Large intestine (tissue), 3 donors: ENCODE data around the gene RIOK2. TPM values are rescaled to one million over a fixed set of nuclear protein-coding genes. Genes with fewer than 3 reads are reported as not detected.
"Not testable (repeated sequence)": the region's sequence is repeated elsewhere in the genome, so short reads cannot be mapped to it uniquely, and the experiment has no call there.

Experiments
- DNase-seq, 2 donors: peaks; one replicate each; pipeline versions ENCODE4 v3.0.0 to v3.0.0-alpha.2; 2013
- H3K27ac ChIP-seq: one replicate; pipeline ENCODE4 v1.5.1; 2013; ENCODE audit warnings: low read length
- H3K27me3 ChIP-seq: 2 replicates; pipeline ENCODE4 v1.6.1; 2013; ENCODE audit warnings: low read length; ENCODE audit not compliant: control insufficient read depth, insufficient read depth
- H3K36me3 ChIP-seq: 2 replicates; pipeline ENCODE4 v1.6.1; 2013; ENCODE audit warnings: low read length; ENCODE audit not compliant: control insufficient read depth, insufficient read depth
- H3K4me1 ChIP-seq: one replicate; pipeline ENCODE4 v1.6.1; 2013; ENCODE audit warnings: low read length; ENCODE audit not compliant: control insufficient read depth, insufficient read depth
- H3K4me3 ChIP-seq: one replicate; pipeline ENCODE4 v1.5.1; 2013; ENCODE audit warnings: low read length
- H3K9me3 ChIP-seq: one replicate; pipeline ENCODE4 v1.6.1; 2013; ENCODE audit warnings: mild to moderate bottlenecking, low read depth, low read length, moderate library complexity; ENCODE audit not compliant: control insufficient read depth
- WGBS: methylation state at CpG from one replicate; pipeline ENCODE4 v1.1.5; 2013; ENCODE audit warnings: low lambda C conversion rate; ENCODE audit not compliant: insufficient coverage; 5-methylcytosine and 5-hydroxymethylcytosine counted together
- polyA plus RNA-seq: library from polyadenylated mRNA; unstranded; fragments of 120-200 nt; gene quantifications from one replicate; pipeline ENCODE4 v1.2.1, GENCODE V29; 2013

RIOK2 gene
- polyA plus RNA-seq, 1 donor, result 33.4 TPM

GRCh38 chr5:97208714-97209113, 25.7 kb upstream of the RIOK2 start:
- no CpG with 5 or more reads among the region's 2 CpGs for WGBS
- Histone ChIP-seq H3K4me1 (no peaks in the 10 kb centered on the region), H3K4me3 (no peak overlapping the region), H3K9me3 (no peaks in the 10 kb centered on the region), H3K27me3 (no peaks in the 10 kb centered on the region), H3K27ac (no peak overlapping the region), H3K36me3 (no peaks in the 10 kb centered on the region)
- DNase-seq, result no peak

- Histone ChIP-seq H3K4me1 (no peaks in the 10 kb centered on the region), H3K27ac (no peak overlapping the region), H3K36me3 (no peaks in the 10 kb centered on the region), H3K27me3 (no peaks in the 10 kb centered on the region), H3K9me3 (no peaks in the 10 kb centered on the region), H3K4me3 (no peak overlapping the region)
- no CpG with 5 or more reads among the region's 6 CpGs for WGBS
- no peak for DNase-seq
These were observed 25.2 kb upstream of the RIOK2 start for GRCh38 chr5:97208184-97208713.

- no peaks in the 10 kb centered on the region for H3K9me3 ChIP-seq
- no peak for DNase-seq
- H3K4me3 ChIP-seq, result no peak overlapping the region
- no peaks in the 10 kb centered on the region for H3K36me3 ChIP-seq
- no CpG with 5 or more reads among the region's 2 CpGs for WGBS
- no peaks in the 10 kb centered on the region for H3K27me3 ChIP-seq
- no peak overlapping the region for H3K27ac ChIP-seq
- H3K4me1 ChIP-seq, result no peaks in the 10 kb centered on the region
These were observed 11.3 kb upstream of the RIOK2 start for GRCh38 chr5:97194366-97194765.

- Histone ChIP-seq H3K27ac (no peak overlapping the region), H3K27me3 (no peaks in the 10 kb centered on the region), H3K4me1 (no peaks in the 10 kb centered on the region), H3K36me3 (no peaks in the 10 kb centered on the region), H3K4me3 (no peak overlapping the region), H3K9me3 (no peaks in the 10 kb centered on the region)
- WGBS, result 100% methylated on average over 1 of the region's 4 CpGs
- no peak for DNase-seq
These were observed 10.3 kb upstream of the RIOK2 start for GRCh38 chr5:97193355-97193688.

- H3K27me3 ChIP-seq, result no peaks in the 10 kb centered on the region
- no peaks in the 10 kb centered on the region for H3K4me1 ChIP-seq
- no peak for DNase-seq
- H3K27ac ChIP-seq, result no peak overlapping the region
- no peaks in the 10 kb centered on the region for H3K36me3 ChIP-seq
- H3K9me3 ChIP-seq, result no peaks in the 10 kb centered on the region
- H3K4me3 ChIP-seq, result no peak overlapping the region
- WGBS, result no CpG with 5 or more reads among the region's 5 CpGs
These were observed 9.7 kb upstream of the RIOK2 start for GRCh38 chr5:97192580-97193354.

GRCh38 chr5:97191893-97192292, 8.8 kb upstream of the RIOK2 start:
- H3K27me3 ChIP-seq, result no peaks in the 10 kb centered on the region
- H3K9me3 ChIP-seq, result no peaks in the 10 kb centered on the region
- H3K27ac ChIP-seq, result no peak overlapping the region
- H3K4me3 ChIP-seq, result no peak overlapping the region
- no peak for DNase-seq
- 100% methylated on average over 1 of the region's 2 CpGs for WGBS
- no peaks in the 10 kb centered on the region for H3K36me3 ChIP-seq
- no peaks in the 10 kb centered on the region for H3K4me1 ChIP-seq

GRCh38 chr5:97189523-97189922, 6.5 kb upstream of the RIOK2 start:
- not testable (repeated sequence) for H3K36me3 ChIP-seq, H3K4me1 ChIP-seq, DNase-seq, H3K27ac ChIP-seq, H3K27me3 ChIP-seq, H3K4me3 ChIP-seq, H3K9me3 ChIP-seq
- no CpG with 5 or more reads among the region's 1 CpG for WGBS

- WGBS, result 44% methylated on average over 4 of the region's 6 CpGs
These were observed 825 bp upstream of the RIOK2 start for GRCh38 chr5:97183930-97184213.

GRCh38 chr5:97182571-97183099, 412 bp downstream of the RIOK2 start:
- Histone ChIP-seq H3K4me3 (peak overlapping the region; percentile 84), H3K4me1 (peaks cover 16% of the 10 kb centered on the region), H3K36me3 (peaks cover 15% of the 10 kb centered on the region), H3K9me3 (peaks cover 2% of the 10 kb centered on the region), H3K27me3 (no peaks in the 10 kb centered on the region), H3K27ac (peak overlapping the region; percentile 87)
- DNase-seq, result peak in 1 of 2 donors; percentile 30
- WGBS, result 0% methylated on average over 1 of the region's 12 CpGs

More at GRCh38 chr5:97183930-97184213, 825 bp upstream of the RIOK2 start:
- peak overlapping the region; percentile 84 for H3K4me3 ChIP-seq
- no peak for DNase-seq
- H3K36me3 ChIP-seq, result peaks cover 5% of the 10 kb centered on the region
- H3K4me1 ChIP-seq, result peaks cover 16% of the 10 kb centered on the region
- H3K9me3 ChIP-seq, result peaks cover 2% of the 10 kb centered on the region
- H3K27me3 ChIP-seq, result no peaks in the 10 kb centered on the region
- peak overlapping the region; percentile 87 for H3K27ac ChIP-seq

- Histone ChIP-seq H3K4me1 (peaks cover 16% of the 10 kb centered on the region), H3K36me3 (peaks cover 22% of the 10 kb centered on the region), H3K27me3 (no peaks in the 10 kb centered on the region), H3K9me3 (peaks cover 2% of the 10 kb centered on the region), H3K27ac (no peak overlapping the region), H3K4me3 (peak overlapping the region; percentile 84)
- WGBS, result 56% methylated on average over 2 of the region's 4 CpGs
- DNase-seq, result peak in 1 of 2 donors; percentile 22
These were observed 1.0 kb downstream of the RIOK2 start for GRCh38 chr5:97181856-97182545.
